Esophagus (tissue), 2 donors: ENCODE measurements around the gene TRIM34. TPM values are rescaled to one million over a fixed set of nuclear protein-coding genes. Genes with fewer than 3 reads are reported as not detected.
"Not testable (repeated sequence)": the region's sequence is repeated elsewhere in the genome, so short reads cannot be mapped to it uniquely, and the experiment has no call there.

Source experiments
- H3K27ac ChIP-seq, 2 donors: one replicate each; pipeline ENCODE4 v1.5.1; 2013; ENCODE audit warnings: low read depth in 2 of 2, mild to moderate bottlenecking in 2 of 2, inconsistent platforms in 1 of 2, low read length in 1 of 2, moderate library complexity in 1 of 2
- H3K27me3 ChIP-seq, 2 donors: one replicate each; pipeline ENCODE4 v1.6.1; 2013; ENCODE audit warnings: low read length in 2 of 2, control low read depth in 1 of 2, mild to moderate bottlenecking in 1 of 2; ENCODE audit not compliant: insufficient read depth in 2 of 2, control insufficient read depth in 1 of 2
- H3K36me3 ChIP-seq, 2 donors: one replicate each; pipeline ENCODE4 v1.6.1; 2013; ENCODE audit warnings: low read length in 1 of 2; ENCODE audit not compliant: control insufficient read depth in 2 of 2, insufficient read depth in 2 of 2
- H3K4me1 ChIP-seq, 2 donors: one replicate each; pipeline ENCODE4 v1.6.1; 2013; ENCODE audit warnings: low read length in 1 of 2; ENCODE audit not compliant: control insufficient read depth in 2 of 2, insufficient read depth in 2 of 2
- H3K4me3 ChIP-seq, 2 donors: one replicate each; pipeline ENCODE4 v1.5.1; 2013; ENCODE audit warnings: low read length in 2 of 2, mild to moderate bottlenecking in 2 of 2, low read depth in 1 of 2, moderate library complexity in 1 of 2
- H3K9me3 ChIP-seq, 2 donors: one replicate each; pipeline ENCODE4 v1.6.1; 2013; ENCODE audit warnings: mild to moderate bottlenecking in 2 of 2, low read depth in 1 of 2, low read length in 1 of 2, moderate library complexity in 1 of 2; ENCODE audit not compliant: control insufficient read depth in 2 of 2, insufficient read depth in 1 of 2
- WGBS, 2 donors: extraction: QIAGEN DNeasy Blood & Tissue Kit; methylation state at CpG; one replicate each; pipeline ENCODE4 v1.1.7; 2013; 5-methylcytosine and 5-hydroxymethylcytosine counted together
- polyA plus RNA-seq, 2 donors: library from polyadenylated mRNA; stranded (reverse); fragments of 200-250 nt; gene quantifications; one replicate each; pipeline ENCODE4 v1.2.3, GENCODE V29; 2013
- donor health status: healthy with polysubstance abuse.
- donor health status: Bipolar disorder and iron deficiency.

TRIM34 gene
- polyA plus RNA-seq, 2 donors: 2.5 to 2.6 TPM

DNA sequence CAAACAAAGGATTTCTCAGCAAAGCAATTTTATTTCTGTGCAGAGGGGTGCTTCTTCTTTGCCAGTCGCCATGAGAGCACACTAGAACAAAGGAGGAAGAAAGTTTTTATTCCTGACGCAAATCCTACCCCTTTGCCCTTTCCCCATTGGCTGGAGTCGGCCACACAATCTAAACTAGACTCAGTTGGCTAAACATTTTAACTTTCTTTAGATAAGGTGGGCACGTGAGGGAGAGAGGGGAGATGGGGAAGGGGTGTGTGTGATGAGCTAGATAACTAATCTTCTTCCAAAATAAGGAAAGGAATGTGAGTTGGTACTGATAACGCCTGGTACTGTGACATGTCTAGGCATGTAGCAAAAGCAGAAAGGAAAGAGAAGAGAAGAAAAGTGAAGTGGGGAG, 65.4 kb downstream of the TRIM34 start:
- peak overlapping the region; percentile 36 to 54 for H3K4me3 ChIP-seq
- 5 to 10% methylated on average over 5 of the region's 5 CpGs for WGBS, 2 donors
- no peaks in the 10 kb centered on the region for H3K36me3 ChIP-seq
- peak overlapping the region; percentile 83 to 96 for H3K27ac ChIP-seq
- no peaks in the 10 kb centered on the region for H3K9me3 ChIP-seq
- H3K4me1 ChIP-seq: no peaks in the 10 kb centered on the region
- H3K27me3 ChIP-seq: no peaks in the 10 kb centered on the region

DNA sequence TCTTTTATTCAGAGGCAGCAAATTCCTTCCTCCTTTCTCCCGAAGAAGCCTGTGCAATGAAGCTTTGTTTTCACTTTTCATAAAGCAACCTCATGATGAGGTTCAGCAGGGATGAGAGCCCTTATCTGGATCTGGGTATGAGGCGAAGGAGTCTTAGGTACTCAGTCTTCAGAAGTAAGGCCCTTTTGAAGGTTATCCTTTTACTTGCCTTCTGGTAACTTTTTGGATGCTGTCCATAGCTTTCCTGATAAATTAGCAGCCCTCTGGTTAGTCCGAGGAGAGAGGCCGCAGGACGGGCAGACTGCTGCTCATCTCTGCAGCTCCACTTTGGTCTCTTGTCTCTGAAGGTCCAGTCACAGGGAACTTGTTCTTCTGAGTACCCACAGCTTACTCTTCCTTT, 65.9 kb downstream of the TRIM34 start:
- no peaks in the 10 kb centered on the region for H3K27me3 ChIP-seq
- peak overlapping the region; percentile 16 to 54 for H3K4me3 ChIP-seq
- H3K36me3 ChIP-seq: no peaks in the 10 kb centered on the region
- 12 to 27% methylated on average over 5 of the region's 5 CpGs for WGBS, 2 donors
- no peaks in the 10 kb centered on the region for H3K9me3 ChIP-seq
- peak overlapping the region; percentile 8 to 26 for H3K27ac ChIP-seq
- no peaks in the 10 kb centered on the region for H3K4me1 ChIP-seq

DNA sequence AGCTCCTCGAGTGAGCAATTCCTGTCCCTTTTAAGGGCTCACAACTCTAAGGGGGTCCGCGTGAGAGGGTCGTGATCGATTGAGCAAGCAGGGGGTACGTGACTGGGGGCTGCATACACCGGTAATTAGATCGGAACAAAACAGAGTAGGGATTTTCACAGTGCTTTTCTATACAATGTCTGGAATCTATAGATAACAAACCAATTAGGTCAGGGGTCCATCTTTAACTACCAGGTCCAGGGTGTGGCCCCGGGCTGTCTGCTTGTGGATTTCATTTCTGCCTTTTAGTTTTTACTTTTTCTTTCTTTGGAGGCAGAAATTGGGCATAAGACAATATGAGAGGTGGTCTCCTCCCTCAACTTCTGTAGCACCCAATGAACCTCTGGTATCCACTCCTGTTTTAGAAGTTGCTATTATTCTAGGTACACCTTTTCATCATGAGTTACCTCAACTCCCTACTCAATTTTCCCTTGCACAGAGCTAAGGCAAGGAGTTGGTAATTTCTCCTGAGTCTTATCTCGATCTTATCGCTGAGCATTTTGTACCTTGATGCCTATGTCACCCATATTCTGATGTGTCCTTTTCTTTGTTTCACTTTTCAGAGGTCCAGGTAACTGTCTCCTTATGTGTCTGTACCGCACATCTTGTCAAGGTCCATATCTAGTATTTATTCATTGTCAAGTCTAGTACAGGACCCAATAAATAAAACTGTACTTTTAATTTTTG, 66.6 kb downstream of the TRIM34 start:
- not testable (repeated sequence) for H3K9me3 ChIP-seq, H3K4me1 ChIP-seq, H3K36me3 ChIP-seq, H3K27me3 ChIP-seq
- Histone ChIP-seq H3K27ac (peak overlapping the region; percentile 8 to 26), H3K4me3 (peak overlapping the region; percentile 16 to 54)
- 46 to 59% methylated on average over 12 of the region's 12 CpGs for WGBS, 2 donors

DNA sequence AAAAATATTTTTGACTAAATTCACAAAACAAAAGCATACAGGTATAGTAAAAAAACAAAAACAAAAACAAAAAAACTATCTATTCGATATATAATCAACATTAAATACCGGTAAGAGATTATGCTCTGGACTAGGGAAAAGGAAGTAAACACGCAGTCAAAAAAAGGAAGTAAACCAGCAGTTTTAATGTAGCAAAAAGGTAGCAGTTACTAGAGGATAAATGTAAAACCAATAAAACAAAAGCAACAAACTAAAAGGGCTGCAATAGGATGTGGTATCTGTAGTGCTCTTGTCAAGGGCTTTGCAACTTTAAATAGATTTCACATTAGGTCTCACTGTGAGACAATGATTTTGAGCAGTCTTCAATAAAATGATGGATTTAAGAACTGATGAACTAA, 67.2 kb downstream of the TRIM34 start:
- H3K9me3 ChIP-seq: no peaks in the 10 kb centered on the region
- WGBS, 2 donors: 65 to 69% methylated on average over 3 of the region's 3 CpGs
- H3K36me3 ChIP-seq: no peaks in the 10 kb centered on the region
- H3K27ac ChIP-seq: no peak overlapping the region
- H3K27me3 ChIP-seq: no peaks in the 10 kb centered on the region
- H3K4me1 ChIP-seq: no peaks in the 10 kb centered on the region
- no peak overlapping the region for H3K4me3 ChIP-seq

Other genes starting within 250 kb of the TRIM34 start
- not detected for gene OR51M1, start 241.2 kb upstream of the TRIM34 start, polyA plus RNA-seq
- not detected for gene OR51Q1, start 202.9 kb upstream of the TRIM34 start, polyA plus RNA-seq
- gene OR51I1, start 183.5 kb upstream of the TRIM34 start, polyA plus RNA-seq: not detected
- not detected for gene OR51I2, start 175.7 kb upstream of the TRIM34 start, polyA plus RNA-seq
- gene OR52D1, start 136.3 kb upstream of the TRIM34 start, polyA plus RNA-seq: not detected
- not detected for gene UBQLN3, start 115.0 kb upstream of the TRIM34 start, polyA plus RNA-seq
- under 1 TPM; 0.15 to 0.49 TPM for gene UBQLNL, start 108.3 kb upstream of the TRIM34 start, polyA plus RNA-seq
- not detected for gene OR52H1, start 76.5 kb upstream of the TRIM34 start, polyA plus RNA-seq
- gene OR52B6, start 44.1 kb upstream of the TRIM34 start, polyA plus RNA-seq: not detected
- 1 to 10 TPM; 4.9 to 5.2 TPM for gene TRIM6, start 28.4 kb upstream of the TRIM34 start, polyA plus RNA-seq
- gene TRIM5, start 60.1 kb downstream of the TRIM34 start, polyA plus RNA-seq: 1 to 10 TPM; 5.8 to 6.7 TPM
- gene TRIM22, start 64.8 kb downstream of the TRIM34 start, polyA plus RNA-seq: 10 to 100 TPM; 13.4 to 18.3 TPM
- not detected for gene OR56B1, start 111.4 kb downstream of the TRIM34 start, polyA plus RNA-seq
- gene OR52N4, start 129.2 kb downstream of the TRIM34 start, polyA plus RNA-seq: under 1 TPM in 1 of 2 donors, not detected in 1; 0.04 TPM
- not detected for gene OR52N5, start 158.4 kb downstream of the TRIM34 start, polyA plus RNA-seq
- not detected for gene OR52N1, start 166.3 kb downstream of the TRIM34 start, polyA plus RNA-seq
- gene OR52N2, start 183.9 kb downstream of the TRIM34 start, polyA plus RNA-seq: not detected
- not detected for gene OR52E6, start 216.9 kb downstream of the TRIM34 start, polyA plus RNA-seq
- not detected for gene OR52E8, start 232.7 kb downstream of the TRIM34 start, polyA plus RNA-seq